DMS 273 (cell line): ENCODE data around the gene MAMDC4.
"Not testable (repeated sequence)": the region's sequence is repeated elsewhere in the genome, so short reads cannot be mapped to it uniquely, and the experiment has no call there.

Experiments
- DNase-seq: peaks from one replicate; lab custom pipeline; 2025; ENCODE audit not compliant: unreplicated experiment; lab: John Stamatoyannopoulos, UW

The MAMDC4 gene

DNA sequence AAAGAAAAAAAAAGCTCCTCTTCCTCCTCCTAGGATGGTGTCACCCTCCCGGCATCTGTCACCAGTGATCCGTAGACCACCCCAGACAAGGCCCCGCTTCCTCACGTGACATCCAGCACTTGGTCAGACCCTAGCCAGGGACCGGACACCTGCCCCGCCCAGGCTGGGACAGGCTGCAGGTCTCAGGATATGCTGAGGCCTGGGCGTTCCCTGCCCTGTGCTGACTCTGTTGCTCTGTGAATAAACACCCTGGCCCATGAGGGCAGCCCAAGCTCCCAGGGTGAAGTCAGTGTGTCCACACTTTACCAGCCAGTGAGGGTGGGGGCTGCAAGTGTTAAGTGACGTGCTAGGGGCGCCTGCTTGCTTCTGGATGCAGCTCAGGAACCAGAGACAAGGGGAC, 8.4 kb downstream of the MAMDC4 start:
- no peak for DNase-seq

DNA sequence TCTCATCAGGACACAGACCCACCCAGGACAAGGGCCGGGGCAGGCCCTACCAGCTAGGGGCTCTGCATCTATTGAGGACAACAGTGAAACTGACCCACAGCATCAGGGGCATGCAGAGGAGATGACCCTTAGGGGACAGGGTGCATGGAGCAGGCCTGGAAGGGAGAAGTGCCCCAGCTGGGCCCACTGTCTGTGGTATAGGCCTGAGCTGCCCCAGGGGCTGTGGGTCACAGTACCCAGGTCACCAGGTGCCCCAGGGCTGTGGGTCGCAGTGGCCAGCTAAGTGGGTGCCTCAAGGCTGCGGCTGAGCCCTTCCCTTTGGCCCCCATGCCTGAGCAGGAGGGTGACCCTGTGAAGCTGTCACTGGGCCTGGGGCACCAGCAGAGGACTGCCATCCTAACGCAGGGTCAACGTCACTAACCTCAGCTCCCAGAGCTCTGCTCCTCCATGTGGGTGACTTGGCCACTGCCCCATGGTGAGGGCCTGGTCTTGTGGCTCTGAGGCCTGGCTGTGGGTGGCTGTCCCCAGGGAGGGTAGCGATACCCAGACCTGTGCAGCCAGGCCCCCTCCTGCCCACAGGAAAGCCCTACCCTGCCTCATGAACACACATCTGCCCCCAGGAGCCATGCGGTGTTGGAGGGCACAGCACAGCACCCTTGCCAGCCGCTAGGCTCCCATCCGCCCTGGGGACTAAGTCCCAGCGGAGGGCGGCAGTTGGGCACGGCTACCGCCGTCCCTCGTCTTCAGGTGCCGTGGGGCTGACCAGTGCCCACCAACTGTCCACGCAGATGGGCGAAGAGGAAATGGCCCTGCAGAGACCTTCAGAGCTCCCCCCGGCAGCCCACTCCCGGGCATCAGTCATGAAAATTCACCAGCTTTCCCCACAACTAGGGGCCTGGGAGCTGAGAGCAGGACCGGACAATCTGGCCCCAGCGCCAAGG, 9.1 kb downstream of the MAMDC4 start:
- no peak for DNase-seq

DNA sequence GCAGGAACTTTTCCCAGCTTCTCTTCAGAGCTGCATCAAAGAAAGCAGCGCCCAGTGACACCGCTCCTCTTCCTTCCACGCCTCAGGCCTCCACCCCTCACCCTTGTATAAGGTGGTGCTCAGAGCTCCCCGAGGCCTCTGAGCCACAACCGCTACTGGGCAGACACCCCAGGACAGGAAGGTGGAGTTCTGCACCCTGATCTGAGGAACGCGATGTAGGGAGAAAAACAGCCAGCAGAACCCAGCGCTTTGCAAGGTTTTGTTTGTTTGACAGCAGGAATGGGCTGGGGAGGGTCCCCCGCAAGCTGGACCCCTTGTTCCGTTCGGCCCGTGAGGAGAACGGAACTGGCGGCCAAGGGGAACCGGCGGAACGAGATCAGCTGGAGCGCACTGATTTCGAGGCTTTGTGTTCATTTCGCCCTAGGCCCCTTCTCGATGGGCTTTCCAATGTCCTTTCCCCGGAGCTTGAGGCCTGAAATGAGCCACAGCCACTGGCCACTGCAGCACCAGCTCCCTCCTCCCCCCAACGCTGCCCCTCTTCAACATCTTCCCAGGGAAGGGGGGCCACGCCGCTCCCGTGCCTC, 9.8 kb downstream of the MAMDC4 start:
- DNase-seq, result no peak

DNA sequence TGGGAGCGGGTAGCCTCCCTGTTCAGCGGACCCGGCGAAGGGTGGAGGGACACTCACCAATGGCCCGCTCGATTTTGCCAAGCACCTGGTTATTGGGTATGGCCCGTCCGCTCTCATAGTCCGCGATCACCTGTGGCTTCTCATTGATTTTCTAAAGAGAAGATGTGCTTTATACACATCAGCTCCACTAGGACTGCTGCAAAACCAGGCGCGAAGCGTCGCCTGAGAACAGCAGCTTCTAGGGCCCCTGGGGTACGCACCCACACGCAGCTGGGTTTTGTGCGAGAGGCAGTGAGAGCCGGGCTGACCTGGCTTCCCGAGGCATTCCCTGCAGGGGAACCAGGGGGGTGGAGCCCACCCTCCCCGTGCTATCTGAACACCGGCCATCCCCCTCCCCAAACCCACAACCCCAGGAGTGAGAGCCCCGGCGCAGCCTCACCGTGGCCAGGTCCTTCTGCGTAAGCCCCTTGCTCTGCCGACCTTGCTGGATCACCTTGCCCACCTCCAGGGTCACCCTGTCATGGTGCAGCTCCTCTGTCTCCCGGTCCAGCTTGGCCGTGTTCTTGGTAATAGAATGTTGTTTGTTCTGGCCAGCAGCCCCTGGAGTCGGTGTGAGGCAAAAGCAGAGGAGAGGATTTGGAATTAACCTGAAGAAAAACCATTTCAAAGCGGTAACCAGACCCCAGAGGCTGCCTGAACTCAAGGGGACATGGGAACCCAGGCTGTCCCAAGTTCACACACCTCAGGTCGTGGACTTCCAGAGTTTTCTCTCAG, 10.9 kb downstream of the MAMDC4 start:
- no peak for DNase-seq

DNA sequence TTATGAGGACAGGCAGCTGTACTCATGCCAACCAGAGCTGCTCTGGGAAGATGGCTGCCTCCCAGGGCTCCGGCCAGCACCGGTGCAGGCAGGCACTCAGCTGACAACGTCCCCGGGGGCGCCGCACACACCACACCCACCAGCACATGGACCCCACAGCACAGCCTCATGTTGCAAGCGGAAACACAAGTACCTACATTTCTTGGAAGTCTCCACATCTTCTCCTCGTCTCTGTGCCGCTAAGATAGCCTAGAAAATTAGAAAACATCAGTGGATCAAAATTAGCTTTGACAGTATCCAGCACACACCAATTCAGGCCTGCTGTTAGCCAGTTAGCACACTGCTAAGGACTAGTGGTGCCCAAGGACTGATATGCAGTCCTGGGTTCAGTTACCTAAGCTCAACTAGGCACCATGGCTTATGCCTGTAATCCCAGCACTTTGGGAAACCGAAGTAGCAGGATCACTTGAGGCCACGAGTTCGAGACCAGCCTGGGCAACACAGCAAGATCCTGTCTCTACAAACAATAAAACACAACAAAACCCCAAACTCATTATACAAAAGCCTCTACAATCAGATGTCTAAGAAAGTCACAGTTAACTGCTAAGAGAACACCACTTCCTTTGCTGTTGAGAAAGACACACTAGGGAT, 11.6 kb downstream of the MAMDC4 start:
- no peak for DNase-seq

DNA sequence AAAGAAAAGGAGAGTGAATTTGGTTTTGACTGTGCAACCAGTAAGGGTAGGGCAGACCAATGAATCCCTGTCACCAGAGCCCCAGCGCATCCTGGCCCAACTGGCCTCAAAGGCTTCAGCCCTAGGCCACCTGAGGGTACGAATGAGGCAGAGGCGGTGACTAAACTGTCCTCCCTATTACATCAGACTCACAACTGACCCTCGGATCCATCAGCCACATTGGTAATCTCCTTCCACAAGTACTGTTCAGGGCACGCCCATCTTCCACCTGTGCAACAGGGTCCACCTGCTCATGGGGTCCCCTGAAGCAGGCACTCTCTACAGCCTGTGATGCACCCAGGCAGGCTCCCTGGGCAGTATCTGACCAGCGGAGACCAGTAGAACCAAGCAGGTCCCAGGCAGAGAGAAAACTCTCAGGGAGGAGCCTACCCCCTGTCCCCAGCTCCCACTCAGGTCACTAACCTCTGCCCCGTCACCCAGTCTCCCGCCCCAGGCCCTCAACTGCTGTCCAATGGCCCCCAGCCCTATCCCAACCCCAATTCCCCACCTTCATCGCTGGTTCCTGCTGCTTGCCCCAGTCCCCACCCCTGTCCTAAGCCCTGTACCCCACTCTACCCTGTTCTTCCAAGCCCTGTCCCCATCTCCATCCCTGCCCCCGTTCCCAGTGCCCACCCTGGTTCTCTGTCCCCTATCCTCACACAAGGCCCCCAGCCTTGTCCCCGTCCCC, 13.1 kb downstream of the MAMDC4 start:
- DNase-seq, result no peak

DNA sequence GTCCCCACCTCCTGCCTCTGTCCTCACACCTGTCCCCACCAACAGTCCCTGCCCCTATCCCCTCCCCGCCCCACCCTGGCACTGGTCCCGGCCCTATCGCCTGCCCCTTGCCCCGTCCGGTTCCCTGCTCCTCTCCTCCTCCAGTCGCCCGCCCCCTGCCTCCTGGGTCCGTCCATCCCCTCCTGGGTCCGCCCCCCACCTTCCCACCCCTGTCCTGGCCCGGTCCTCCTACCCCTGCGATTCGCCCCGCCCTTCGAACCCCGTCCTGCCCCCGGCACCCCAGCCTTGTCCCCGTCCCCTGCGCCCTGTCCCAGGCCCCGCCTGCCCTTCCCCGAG, 13.6 kb downstream of the MAMDC4 start:
- DNase-seq, result no peak

DNA sequence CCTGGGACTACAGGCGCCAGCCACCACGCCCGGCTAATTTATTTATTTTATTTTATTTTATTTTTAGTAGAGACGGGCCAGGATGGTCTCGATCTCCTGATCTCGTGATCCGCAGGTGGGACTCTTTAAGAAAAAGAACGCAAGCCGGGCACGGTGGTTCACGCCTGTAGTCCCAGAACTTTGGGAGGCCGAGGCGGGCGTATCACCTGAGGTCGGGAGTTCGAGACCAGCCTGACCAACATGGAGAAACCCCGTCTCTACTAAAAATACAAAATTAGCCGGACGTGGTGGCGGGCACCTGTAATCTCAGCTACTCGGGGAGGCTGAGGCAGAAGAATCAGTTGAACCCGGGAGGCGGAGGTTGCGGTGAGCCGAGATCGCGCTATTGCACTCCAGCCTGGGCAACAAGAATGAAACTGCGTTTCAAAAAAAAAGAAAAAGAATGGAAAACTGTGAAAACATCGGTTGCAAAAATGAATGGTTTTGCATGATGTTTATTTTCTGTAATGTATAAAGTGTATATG, 14.8 kb downstream of the MAMDC4 start:
- DNase-seq, result not testable (repeated sequence)

DNA sequence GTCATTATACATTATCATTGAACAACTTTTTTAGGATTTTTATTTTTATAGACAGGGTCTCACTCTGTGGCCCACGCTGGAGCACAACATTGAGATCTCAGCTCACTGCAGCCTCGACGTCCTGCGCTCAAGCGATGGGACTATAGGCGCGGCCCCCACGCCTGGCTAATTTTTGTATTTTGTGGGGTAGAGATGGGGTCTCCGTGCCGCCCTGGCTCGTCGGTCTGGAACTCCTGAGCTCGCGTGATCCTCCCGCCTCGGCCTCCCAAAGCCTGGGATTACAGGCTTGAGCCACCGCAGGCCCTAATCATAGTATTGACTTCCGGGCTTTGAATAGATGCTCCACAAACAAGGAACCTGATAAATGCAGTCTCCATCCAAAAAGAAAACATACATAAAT, 15.3 kb downstream of the MAMDC4 start:
- DNase-seq, result no peak

DNA sequence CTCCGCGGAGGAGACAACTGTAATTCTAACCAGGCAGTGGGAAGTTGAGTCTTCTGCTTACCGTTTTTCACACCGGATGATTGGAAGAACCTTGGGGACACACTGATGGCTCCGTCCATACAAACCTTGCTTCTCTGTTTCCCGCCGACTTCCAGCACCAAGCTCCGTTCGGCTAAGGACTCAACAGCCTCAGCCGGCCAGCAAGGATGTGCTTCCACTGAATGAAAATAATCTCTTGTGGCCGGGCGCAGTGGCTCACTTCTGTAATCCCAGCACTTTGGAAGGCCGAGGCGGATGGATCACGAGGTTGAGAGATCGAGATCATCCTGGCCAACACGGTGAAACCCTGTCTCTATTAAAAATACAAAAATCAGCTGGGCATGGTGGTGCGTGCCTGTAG, 15.8 kb downstream of the MAMDC4 start:
- DNase-seq, result no peak

DNA sequence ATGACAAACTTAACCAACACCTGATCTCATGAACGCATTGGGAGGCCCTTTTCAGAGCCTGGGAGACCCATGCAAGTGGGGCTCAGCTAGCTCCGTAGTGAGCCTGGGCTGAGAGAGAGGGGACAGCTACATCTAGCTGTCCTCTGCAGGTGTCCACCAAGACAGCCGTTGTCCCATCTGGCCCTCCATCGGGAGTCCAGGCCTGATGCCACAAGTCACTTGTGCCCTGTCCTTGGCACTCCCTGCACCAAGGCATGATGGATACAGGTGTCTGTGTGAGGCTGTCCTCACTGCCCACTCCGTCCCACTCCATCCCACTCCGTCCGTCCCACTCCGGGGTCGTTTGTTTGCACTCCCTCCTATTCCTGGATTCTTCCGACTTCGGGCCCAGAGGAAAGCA, 16.5 kb downstream of the MAMDC4 start:
- no peak for DNase-seq

DNA sequence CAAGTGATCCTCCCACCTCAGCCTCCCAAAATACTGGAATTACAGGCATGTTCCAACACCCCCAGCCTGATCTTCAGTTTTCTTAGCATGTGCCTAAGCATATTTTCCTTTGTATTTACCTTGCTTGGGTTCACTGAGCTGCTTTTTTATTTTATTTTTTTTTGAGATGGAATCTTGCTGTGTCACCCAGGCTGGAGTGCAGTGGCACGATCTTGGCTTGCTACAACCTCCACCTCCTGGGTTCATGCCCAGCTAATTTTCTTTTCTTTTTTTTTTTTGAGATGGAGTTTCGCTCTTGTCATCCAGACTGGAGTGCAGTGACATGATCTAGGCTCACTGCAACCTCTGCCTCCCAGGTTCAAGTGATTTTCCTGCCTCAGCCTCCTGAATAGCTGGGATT, 17.5 kb downstream of the MAMDC4 start:
- not testable (repeated sequence) for DNase-seq

DNA sequence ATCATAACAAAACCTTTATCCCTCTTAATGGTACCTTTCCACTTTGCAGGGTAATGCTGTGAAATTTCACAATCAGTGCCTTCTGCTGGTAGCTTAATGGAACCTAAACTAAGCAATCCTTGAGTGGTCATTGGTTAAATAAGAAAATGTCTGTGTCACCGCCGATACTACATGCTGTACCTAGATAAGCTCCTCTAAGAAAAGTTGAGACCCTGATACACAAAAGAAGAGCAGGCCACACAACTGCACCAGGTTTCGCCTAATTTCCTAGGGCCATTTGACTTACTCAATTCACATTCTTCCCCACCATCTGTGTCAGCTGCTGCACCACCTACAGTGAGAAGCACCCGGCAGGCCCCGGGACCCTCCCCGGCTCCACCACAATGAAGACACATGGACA, 23.0 kb downstream of the MAMDC4 start:
- peak; percentile 56 for DNase-seq

DNA sequence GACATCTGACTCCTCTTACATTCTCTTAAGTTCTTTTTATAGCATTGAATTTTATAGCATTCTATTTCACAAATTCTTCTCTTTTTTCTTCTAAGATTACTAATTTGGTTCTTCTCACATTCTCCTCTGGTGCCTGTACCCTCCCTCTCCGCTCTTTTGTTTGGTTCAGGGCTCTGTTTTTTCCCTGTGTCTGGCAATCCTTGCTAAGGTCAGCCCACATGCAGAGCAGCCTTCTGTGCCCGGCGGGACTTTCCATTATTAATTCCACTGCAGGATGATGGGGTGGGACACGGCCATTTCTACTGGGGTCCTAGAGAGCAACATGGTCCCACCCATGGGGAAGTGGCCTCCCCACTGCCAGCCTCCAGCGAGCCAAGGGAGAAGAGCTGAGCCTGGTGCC, 24.3 kb downstream of the MAMDC4 start:
- DNase-seq, result no peak

DNA sequence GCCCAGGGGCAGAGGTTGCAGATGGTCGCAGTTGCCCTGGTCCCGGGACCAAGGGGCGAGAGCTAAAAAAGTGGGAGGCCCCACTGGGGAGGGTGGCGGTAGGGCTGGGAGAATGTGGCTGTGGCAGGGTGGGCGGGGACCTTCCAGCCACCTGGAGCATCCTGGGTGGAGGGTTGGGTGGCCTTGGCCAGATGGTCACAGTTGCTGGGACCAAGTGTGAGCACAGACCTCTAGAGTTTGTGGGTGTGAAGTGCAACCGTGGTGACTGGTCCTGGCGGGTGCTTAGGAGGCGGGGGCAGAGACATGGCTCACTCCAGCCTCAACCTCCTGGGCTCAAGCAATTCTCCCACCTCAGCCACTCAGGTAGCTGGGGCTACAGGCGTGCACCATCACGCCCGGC, 28.5 kb downstream of the MAMDC4 start:
- peak; percentile 57 for DNase-seq

DNA sequence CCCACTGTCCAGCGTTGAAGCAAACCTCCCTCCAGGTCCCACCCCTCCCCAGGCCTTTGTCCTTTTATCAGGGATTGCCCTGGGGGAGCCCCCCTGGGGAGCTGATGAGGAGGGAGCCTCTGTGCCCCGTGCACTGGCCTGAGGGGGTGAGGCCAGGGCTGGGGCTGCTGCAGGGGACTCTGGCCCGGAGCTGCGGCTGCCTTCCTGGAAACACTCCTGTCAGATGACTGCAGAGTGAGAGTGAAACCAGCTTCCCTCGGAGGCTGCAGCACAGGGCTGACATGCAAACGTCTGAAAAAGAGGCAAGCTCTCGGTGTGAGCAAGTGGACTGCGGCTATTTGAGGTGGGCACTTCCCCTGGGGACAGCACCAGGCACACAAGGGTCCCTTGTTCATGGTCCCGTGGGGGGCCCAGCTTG, 29.6 kb downstream of the MAMDC4 start:
- no peak for DNase-seq

DNA sequence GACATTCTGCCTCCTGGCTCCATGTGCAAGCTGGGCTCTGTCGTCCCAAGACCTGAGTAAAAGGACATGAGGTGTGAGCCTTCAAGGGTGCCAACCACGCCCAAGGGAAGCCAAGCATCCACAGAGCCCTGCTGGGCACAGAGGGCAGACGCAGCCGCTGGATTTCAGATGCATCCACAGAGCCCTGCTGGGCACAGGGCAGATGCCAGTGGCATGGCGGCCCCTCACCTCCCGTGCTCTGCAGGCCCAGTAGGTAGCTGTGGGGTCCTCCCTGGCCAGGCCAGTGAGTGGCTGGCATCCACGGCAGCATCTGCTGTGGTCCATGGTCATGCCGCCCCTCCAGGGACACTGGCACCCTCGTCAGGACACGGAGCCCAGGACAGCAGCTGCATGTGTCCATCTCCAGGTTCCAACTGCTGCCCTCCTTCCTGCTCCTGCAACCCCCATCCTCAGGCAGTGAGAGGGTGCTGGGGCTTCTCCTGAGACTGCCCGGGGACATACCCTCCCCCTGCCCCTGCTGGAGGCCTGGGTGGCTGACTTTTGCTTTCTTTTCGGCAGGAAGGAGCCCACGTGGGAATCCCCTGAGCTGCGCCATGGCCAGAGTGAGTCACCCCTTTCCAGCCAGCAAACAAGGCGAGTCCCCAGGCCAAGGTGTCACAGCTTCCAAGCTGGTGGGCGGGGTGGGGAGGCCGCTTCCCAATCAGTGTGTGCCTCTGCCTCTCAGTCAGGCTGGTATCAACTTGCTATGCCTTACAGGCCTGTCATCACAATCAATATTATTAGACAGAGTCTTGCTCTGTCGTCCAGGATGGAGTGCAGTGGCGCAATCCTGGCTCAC, 30.2 kb downstream of the MAMDC4 start:
- no peak for DNase-seq

DNA sequence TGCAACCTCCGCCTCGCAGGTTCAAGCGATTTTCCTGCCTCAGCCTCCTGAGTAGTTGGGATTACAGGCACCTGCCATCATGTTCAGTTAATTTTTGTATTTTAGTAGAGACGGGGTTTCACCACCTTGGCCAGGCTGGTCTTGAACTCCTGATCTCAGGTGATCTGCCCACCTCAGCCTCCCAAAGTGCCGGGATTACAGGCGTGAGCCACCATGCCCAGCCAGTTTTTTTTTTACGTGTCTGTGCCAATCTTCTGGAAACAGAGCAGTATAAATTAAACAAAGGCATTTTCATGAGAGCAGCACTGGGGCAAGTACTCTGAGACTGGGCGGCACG, 30.8 kb downstream of the MAMDC4 start:
- not testable (repeated sequence) for DNase-seq

DNA sequence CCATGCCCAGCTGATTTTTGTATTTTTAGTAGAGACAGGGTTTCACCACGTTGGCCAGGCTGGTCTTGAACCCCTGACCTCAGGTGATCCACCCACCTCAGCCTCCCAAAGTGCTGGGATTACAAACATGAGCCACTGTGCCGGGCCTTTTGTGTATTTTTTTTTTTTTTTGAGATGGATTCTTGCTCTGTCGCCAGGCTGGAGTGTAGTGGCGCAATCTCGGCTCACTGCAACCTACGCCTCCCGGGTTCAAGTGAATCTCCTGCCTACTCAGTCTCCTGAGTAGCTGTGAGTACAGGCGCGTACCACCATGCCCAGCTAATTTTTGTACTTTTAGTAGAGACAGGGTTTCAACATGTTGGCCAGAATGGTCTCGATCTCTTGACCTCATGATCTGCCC, 31.5 kb downstream of the MAMDC4 start:
- not testable (repeated sequence) for DNase-seq
